Stimulated activated CD4-positive, alpha-beta T cell treated with anti-CD3 and anti-CD28 coated beads, Interleukin-2, amount 100 ng/mL, for 24 hours (primary cell): ENCODE measurements around the gene MKX.

Experiments
- DNase-seq, 2 donors: peaks; one replicate each; pipeline ENCODE4 v3.0.0-alpha.2; 2020

MKX gene

GRCh38 chr10:27745732-27746396, at the start of gene MKX:
Gene MKX (minus strand): TSS chr10:27745819. CDS start chr10:27743415, 2,404 bp downstream.
- peak; percentile 32 to 44 for DNase-seq

DNA sequence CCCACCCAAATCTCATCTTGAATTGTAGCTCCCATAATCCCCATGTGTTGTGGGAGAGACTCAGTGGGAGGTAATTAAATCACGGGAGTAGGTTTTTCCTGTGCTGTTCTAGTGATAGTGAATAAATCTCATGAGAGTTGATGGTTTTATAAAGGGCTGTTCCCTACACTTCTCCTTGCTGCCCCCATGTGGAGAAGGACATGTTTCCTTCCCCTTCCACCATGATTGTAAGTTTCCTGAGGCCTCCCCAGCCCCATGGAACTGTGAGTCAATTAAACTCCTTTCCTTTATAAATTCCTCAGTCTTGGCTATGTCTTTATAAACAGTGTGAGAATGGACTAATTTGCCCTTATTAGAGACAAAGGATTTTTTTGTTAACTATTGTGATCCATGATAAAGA, 48.5 kb upstream of the MKX start:
- DNase-seq: no peak

- DNase-seq: no peak
Observed at GRCh38 chr10:27792216-27792615, 46.6 kb upstream of the MKX start.

GRCh38 chr10:27784272-27784671, 38.7 kb upstream of the MKX start:
- no peak for DNase-seq

- DNase-seq: peak; percentile 17 to 22
Observed at GRCh38 chr10:27783660-27784059, 38.0 kb upstream of the MKX start.

DNA sequence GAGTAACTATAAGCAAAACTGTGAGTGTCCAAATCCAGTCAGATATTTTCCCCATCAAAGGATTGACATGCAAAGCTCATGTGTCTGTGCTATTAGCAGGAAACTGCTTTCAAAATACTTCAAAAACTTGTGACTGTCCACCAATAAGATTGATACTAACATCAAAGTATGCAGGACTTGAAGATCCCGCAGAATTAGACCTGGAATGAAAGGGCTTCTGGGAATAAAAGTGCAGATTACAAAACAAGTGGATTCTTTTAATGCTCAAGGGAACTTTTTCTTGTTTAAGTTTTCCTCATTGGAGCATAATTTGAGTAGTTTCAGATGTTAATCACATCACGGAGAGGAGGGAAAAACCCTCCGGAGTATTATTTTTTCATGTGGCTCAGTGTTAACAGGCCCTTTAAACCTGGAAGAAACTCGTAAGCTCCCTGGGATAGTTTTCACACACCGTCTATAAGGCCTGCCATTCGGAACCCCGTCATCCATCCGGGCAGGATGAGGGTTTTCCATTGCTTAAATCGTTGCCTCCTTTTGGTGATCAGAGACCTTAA, 33.9 kb upstream of the MKX start:
- DNase-seq: no peak

DNA sequence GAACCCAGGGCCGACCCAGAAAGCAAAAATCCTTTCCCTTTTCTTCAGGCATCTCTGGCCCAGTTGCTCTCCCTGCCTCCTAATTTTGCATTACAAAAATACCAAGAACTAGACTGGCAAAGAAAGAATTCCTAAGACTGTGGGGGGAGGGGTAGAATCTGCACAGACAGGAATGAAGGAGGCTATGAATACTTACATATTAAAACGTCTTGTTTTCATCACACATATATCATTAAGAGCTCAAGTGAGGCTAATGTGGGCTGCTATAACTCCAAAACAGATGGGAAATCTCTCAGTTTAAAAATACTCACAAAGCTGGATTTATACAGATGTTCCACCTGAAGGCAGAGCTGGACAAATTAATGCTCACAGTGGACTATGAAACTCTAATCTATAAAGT, 29.2 kb upstream of the MKX start:
- DNase-seq: no peak

DNA sequence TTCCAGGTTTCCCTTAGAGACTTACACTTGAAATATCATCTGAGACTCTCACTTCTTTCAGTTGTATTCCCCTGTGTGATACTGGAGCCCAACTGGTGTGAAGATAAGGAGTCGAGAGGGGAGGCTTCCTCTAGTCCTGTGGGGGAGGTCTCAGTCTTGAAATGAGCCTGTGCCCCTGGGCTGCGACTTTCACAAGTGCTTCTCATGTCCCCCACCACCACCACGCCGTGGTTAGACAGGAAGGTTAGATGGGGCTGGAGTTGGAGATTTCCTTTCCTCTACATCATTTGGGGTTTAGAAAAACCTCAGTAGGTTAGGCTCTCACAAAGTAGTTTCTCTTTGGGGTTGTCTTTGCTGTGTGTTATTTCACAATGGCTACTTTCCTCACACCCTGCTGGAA, 25.6 kb upstream of the MKX start:
- peak in 1 of 2 donors; percentile 20 for DNase-seq

DNA sequence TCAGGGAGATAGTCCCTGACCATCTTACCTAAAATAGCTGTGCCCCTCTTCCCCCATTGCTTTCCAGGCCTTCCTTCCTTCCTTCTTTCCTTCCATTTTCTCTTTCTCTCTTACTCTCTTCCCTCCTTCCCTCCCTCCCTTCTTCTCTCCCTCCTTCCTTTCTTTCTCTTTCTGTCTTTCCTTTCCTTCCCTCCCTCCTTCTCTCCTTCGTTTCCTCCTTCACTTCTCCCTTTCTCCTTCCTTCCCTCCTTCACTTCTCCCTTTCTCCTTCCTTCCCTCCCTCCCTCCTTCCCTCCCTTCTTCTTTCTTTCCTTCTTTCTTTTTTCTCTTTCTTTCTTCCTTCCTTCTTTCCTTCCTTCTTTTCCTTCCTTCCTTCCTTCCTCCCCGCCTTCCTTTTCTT, 24.6 kb upstream of the MKX start:
- no peak for DNase-seq

DNA sequence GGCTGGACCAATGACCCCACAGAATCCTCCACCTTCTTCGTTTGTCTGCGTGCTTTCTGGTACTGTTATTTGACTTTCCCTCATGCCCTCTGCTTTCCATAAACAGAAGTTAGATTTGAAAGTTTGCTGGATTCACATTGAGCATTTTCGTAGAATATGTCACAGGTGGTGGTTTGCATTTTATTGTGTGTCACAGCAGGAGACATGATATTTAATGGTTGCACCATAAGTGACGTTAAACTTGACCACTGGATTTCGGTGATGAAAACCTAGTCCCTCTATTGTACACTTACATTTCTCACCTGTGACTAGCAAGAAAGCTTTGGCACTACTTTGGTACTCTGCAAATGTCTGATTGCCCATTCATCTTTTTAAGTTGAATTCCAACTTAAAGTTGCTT, 15.2 kb upstream of the MKX start:
- DNase-seq: no peak

GRCh38 chr10:27759483-27760272, 14.1 kb upstream of the MKX start:
- DNase-seq: no peak

DNA sequence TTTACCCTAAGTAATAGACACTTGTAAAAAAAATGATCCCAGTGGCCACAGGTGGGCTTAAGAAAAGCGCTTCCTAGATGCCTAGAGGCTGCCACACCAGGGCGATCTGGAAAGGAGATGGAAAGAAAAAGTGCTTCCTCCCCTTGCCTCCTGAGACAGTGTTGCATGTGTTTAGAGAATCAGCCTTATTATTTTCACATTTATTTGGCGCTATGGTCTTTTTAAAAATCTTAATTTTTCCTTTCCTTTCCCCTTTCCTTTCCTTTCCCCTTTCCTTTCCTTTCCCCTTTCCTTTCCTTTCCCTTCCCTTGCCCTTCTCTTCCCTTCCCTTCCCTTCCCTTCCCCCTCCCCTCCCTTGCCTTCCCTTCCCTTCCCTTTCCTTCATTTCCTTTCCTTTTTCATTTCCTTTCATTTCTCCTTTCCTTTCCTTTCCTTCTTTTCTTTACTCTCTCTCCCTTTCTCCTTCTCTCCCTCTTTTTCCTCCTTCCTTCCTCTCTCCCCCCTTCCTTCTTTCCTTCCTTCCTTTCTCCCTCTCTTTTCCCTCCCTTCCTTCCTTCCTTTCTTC, 7.1 kb upstream of the MKX start:
- no peak for DNase-seq

DNA sequence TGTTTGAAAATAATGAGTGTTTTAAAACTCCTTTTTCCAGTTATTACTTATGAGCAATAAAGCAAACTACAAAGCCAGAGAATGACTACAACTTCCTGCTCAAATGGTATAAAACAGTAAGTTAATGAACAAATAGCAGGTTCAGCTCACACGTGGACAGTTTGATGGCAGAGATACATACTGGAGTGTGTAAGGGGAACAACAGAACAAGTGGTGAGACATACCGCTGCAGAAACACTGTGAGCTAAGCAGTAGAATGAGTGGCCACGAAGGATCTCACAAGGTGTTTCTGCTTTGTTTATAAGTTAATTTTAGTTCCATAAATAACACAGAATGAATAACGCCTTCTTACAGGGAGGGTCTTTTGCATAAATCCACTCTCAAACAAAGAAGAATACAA, 3.0 kb upstream of the MKX start:
- no peak for DNase-seq

GRCh38 chr10:27747096-27747451, 1.5 kb upstream of the MKX start:
- DNase-seq: peak in 1 of 2 donors; percentile 4

- peak in 1 of 2 donors; percentile 29 for DNase-seq
Observed at GRCh38 chr10:27746397-27747095, 927 bp upstream of the MKX start.

DNA sequence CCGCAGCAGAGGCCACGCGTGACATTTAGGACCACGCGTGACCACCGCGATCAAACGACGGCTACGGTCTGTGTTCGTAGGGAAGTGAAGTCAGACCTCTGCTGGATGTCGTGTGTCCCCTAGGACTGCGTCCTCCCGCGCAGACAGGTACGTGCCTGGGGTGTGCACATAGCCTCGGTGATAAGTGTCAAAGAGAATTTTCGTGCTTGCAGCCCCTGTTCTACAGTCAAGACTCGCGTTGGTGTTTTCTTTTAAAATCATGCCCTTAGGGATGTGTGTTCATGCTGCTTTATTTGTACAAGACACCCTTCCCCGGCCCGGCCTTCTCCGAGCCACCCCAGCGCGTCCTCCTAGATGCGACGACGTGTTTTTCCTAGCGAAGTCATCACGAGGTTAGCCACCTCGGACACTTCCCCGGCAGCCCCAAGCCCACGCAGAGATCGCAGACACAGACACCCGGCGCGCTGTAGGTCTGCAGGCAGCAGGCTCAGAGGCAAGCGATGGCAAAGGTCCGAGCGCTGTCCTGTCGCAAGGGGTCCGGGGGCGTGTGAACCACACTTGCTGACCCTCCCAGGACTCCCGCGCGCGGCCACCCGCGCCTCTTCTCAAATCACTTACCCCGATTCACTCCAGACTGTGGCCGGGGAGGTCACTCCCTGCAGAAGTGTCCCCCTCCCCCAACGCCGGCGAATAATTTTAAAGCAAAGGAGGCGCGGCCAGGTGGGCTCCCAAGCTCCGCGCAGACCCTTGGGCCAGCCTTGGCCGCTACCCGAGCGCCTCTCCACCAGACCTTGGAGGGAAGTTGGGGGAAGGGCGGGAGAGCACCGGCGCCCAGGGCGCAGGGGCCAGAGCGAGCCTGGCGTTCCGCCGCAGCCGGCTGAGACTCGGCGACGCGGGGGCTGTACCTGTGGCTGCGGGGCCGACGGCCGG, 552 bp downstream of the MKX start:
- peak; percentile 25 for DNase-seq

DNA sequence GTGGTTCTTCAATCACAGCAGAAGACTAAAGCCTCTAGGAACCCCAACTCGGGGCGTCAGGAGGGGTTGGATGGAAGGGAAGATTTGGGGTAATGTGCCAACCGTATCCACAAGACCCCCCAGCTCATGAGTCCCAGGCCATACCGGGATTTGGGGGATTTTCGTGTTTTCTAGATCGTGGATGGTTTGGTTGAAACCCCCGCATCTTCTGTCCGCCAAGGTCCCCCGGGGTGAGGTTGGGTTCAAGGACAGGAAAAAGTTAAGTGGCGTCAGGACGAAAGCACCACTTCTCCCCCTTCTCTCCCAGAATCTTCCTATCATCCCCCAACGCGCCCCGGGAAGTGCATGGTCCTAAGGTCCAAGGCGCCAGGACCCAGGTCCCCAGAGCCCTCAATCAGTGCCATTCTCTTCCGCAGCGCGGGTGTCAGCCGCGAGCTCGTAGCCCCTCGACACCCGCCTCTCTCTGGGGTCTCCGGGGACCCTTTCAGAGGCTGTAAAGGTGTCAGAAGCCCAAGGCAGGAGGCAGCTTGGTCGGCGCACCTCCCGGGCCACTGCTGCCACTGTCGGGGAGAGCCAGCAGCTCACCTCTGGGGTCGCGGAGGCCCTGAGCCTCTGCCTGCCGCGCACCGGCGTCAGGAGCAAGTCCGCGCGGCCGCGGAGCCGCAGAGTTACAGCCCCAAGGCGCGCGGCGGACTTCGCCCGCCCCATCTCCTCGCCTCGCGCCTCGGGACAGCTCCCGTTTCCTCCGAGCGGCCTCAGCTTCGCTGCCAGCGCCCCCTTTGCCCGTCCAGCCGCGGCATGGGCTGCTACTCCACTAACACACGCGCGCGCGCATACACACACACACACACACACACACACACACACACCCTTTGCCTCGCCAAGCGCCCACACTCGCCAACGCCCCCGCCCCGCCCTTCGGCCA, 1.5 kb downstream of the MKX start:
- DNase-seq: peak; percentile 32 to 33

- peak; percentile 38 to 50 for DNase-seq
Observed at GRCh38 chr10:27743012-27743876, 2.4 kb downstream of the MKX start.

DNA sequence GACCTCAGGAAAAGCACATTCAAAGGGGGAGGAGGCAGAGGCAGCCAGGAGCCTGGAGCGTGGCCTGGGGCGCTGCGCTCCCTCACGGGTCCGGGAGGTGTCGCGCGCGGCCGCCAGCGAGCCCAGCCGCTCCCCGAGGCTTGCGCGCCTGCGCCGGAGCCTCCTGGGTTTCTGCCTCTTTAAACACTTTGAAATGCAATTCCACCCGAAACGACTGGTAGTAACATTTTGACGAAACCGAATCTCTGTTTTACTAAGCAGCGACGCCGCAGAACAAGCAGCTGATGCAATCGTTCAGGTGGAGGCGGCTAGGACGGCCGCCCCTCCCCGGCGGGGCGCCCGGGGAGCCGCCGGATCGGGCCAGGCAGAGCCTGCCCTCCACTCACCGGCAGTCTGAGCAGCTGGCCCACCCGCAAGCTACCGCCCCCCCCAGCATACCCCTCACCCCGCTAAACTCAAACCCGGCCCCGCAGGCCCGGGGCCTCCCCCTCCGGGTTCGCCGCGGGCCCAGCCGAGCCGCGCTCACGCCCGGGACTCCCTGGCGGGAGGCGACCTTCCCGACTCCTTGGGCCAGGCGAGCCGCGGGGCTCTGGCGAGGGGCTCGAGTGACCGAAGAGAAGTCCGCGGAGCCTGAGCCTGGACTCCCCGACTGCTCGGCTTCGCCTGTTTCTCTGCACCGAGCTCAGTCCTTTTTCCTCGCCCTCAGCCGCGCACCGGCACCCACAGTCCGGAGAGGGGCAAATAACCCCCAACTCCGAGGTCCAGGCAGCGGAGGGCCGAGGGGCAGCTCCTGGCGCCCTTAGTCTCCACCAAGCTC, 3.2 kb downstream of the MKX start:
- peak; percentile 85 to 88 for DNase-seq
